ENCODE data around the gene PTPRM. TPM values are rescaled to one million over a fixed set of nuclear protein-coding genes. Genes with fewer than 3 reads are reported as not detected.

The PTPRM gene
- total RNA-seq, 4 donors from 2014 or later: 22.5 to 92.5 (median 39.2) TPM

DNA sequence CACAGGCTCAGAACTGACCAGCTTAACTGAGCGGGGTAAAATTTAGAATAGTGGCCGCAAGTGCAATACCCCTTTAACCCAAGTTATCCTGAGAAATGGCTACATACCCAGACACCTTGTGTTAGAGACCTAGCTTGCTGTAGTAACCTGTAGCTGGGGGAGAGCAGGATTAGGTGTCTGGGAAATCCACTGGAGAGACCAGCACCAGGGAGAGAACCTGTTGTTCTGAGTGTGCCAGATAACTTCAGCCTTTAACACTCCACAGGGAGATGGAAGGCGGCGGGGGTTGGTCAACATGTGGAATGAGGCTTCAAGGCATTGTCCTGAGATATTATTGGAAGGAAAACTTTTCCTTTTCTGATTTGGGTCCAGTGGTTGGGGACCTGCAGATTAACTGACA is 356.0 kb downstream of the PTPRM start:
- Histone ChIP-seq H3K9me3 (peaks cover 0 to 7% of the 10 kb centered on the region in 2 donors), H3K4me3 (no peak overlapping the region), H3K4me1 (peaks cover 0 to 6% (median 0%) of the 10 kb centered on the region in 4 donors), H3K36me3 (no peaks in the 10 kb centered on the region), H3K27ac (no peak overlapping the region), H3K27me3 (no peaks in the 10 kb centered on the region)
- in situ Hi-C loops (cut with MboI; ENCODE audit: low pct_ligation_motif_present in 1 of 4, low pct_unique_long_range_greater_than_20kb in 1 of 4, low sequenced_read_pairs in 3 of 4): loop anchor here in 1 of 4 donors (25.0 kb wide), 2 partner anchors 111 to 114 kb away; no protein-coding TSS in a partner anchor
- no peak for DNase-seq
- intact Hi-C loops (cut with DNase I; ENCODE audit: low total_unique reads): no loop called here
- WGBS, 2 donors (ENCODE audit: low coverage in 1 of 2): 98% methylated on average over 4 of the region's 4 CpGs; no CpG with 5 or more reads in 1 of the 2 donors
- TF ChIP-seq, protein P1, sequence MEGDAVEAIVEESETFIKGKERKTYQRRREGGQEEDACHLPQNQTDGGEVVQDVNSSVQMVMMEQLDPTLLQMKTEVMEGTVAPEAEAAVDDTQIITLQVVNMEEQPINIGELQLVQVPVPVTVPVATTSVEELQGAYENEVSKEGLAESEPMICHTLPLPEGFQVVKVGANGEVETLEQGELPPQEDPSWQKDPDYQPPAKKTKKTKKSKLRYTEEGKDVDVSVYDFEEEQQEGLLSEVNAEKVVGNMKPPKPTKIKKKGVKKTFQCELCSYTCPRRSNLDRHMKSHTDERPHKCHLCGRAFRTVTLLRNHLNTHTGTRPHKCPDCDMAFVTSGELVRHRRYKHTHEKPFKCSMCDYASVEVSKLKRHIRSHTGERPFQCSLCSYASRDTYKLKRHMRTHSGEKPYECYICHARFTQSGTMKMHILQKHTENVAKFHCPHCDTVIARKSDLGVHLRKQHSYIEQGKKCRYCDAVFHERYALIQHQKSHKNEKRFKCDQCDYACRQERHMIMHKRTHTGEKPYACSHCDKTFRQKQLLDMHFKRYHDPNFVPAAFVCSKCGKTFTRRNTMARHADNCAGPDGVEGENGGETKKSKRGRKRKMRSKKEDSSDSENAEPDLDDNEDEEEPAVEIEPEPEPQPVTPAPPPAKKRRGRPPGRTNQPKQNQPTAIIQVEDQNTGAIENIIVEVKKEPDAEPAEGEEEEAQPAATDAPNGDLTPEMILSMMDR (IDR thresholded peaks at IDR 0.05): no peak
- TF ChIP-seq POLR2A (IDR thresholded peaks at IDR 0.05) (no peak), POLR2AphosphoS5 (IDR thresholded peaks at IDR 0.05) (no peak), EP300 (IDR thresholded peaks at IDR 0.05; ENCODE audit: low read depth) (no peak)

DNA sequence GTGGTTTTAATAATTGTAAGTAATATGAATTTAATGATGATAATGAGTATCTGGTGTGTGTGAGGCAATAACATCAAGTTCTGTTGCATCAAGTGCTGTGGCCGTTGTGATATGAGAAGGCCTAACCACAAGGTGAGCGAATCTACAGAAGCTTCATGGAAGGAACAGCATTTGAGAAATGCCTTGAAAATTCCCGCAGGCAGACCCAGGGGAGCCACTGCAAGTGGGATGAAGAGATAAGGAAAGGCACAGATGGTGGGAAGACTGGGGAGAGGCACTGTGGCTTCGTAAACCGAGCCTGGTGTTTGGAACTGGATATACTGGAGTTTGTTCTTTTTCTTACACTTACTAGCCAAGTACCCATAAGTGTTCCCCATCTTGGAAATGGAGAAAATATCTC is 357.5 kb downstream of the PTPRM start:
- TF ChIP-seq, protein P1 (IDR thresholded peaks at IDR 0.05): no peak
- TF ChIP-seq EP300 (IDR thresholded peaks at IDR 0.05; ENCODE audit: low read depth) (no peak), POLR2AphosphoS5 (IDR thresholded peaks at IDR 0.05) (no peak), POLR2A (IDR thresholded peaks at IDR 0.05) (no peak)
- Histone ChIP-seq H3K27me3 (no peaks in the 10 kb centered on the region), H3K9me3 (peaks cover 0 to 7% of the 10 kb centered on the region in 2 donors), H3K4me3 (no peak overlapping the region), H3K27ac (no peak overlapping the region), H3K36me3 (no peaks in the 10 kb centered on the region), H3K4me1 (peaks cover 0 to 6% (median 0%) of the 10 kb centered on the region in 4 donors)
- in situ Hi-C loops (cut with MboI; ENCODE audit: low pct_ligation_motif_present in 1 of 4, low pct_unique_long_range_greater_than_20kb in 1 of 4, low sequenced_read_pairs in 3 of 4) (loop anchor here in 1 of 4 donors (25.0 kb wide), 2 partner anchors 112 to 113 kb away; no protein-coding TSS in a partner anchor), intact Hi-C loops (cut with DNase I; ENCODE audit: low total_unique reads) (no loop called here)
- no peak for DNase-seq
- WGBS, 2 donors (ENCODE audit: low coverage in 1 of 2): 69 to 70% methylated on average over 2 to 5 of the region's 5 CpGs

DNA sequence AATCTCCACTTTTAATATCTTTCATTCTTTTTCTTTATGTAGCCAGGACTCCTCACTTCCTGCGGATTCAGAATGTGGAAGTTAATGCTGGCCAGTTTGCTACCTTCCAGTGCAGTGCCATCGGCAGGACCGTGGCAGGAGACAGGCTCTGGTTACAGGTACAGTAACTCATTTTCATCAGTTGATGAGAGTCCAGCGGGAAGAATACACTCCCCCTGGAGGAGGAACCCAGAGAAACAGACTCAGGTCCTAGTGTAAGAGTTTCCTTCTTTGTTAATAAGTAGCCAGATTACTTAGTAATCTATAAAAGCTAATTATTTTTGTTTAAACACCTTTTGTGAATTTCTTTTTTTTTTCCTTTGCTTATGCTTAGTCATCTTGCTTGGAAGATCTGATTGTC is 359.4 kb downstream of the PTPRM start:
- H3K27ac ChIP-seq: no peak overlapping the region

DNA sequence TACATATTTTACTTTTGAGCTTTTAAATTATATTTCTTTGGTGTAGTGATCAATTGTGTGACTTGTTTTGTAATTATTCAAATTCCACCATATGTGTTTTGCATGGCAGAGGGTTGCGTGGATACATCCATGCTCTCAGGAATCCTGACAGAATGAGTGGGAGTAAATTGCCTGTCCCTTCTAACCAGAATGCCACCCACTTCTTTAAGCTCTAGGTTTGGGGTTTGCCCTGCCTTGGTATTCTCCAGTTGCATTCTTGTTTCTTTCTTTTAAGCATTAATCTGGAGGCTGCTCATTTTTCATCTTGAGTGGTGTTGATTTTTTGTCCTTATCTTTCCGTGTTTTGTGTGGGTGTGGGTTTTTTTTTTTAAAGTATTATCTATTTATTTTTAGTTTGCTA is 360.0 kb downstream of the PTPRM start:
- DNase-seq: no peak
- TF ChIP-seq, protein P1 (IDR thresholded peaks at IDR 0.05): no peak
- TF ChIP-seq EP300 (IDR thresholded peaks at IDR 0.05; ENCODE audit: low read depth): no peak
- Histone ChIP-seq H3K27ac (no peak overlapping the region), H3K4me3 (no peak overlapping the region), H3K4me1 (peaks cover 0 to 6% (median 0%) of the 10 kb centered on the region in 4 donors), H3K9me3 (no peaks in the 10 kb centered on the region), H3K27me3 (no peaks in the 10 kb centered on the region), H3K36me3 (no peaks in the 10 kb centered on the region)
- intact Hi-C loops (cut with DNase I; ENCODE audit: low total_unique reads) (no loop called here), in situ Hi-C loops (cut with MboI; ENCODE audit: low pct_ligation_motif_present in 1 of 4, low pct_unique_long_range_greater_than_20kb in 1 of 4, low sequenced_read_pairs in 3 of 4) (no loop called here)
- WGBS, 2 donors (ENCODE audit: low coverage in 1 of 2): 56 to 83% methylated on average over 2 of the region's 2 CpGs

More for the DNA sequence above, 359.4 kb downstream of the PTPRM start:
- intact Hi-C loops (cut with DNase I; ENCODE audit: low total_unique reads): no loop called here
- Histone ChIP-seq H3K36me3 (no peaks in the 10 kb centered on the region), H3K27me3 (no peaks in the 10 kb centered on the region), H3K4me3 (no peak overlapping the region), H3K4me1 (peaks cover 0 to 6% (median 0%) of the 10 kb centered on the region in 4 donors), H3K9me3 (no peaks in the 10 kb centered on the region)
- in situ Hi-C loops (cut with MboI; ENCODE audit: low pct_ligation_motif_present in 1 of 4, low pct_unique_long_range_greater_than_20kb in 1 of 4, low sequenced_read_pairs in 3 of 4): no loop called here
- no peak for DNase-seq
- WGBS, 2 donors (ENCODE audit: low coverage in 1 of 2): 45 to 73% methylated on average over 2 to 4 of the region's 4 CpGs
- no peak for TF ChIP-seq EP300 (IDR thresholded peaks at IDR 0.05; ENCODE audit: low read depth)
- TF ChIP-seq, protein P1 (IDR thresholded peaks at IDR 0.05): peak in 1 of 5 experiments; percentile 8
